ENCODE data around the gene CCDC88B. TPM values are rescaled to one million over a fixed set of nuclear protein-coding genes. Genes with fewer than 3 reads are reported as not detected.

CCDC88B gene
- total and polyA plus RNA-seq, 10 of the 15 experiments (the other 5 are each of a cell fraction or from before 2014, with no cell fraction given) = 0.24 to 66.0 (median 19.2) TPM

DNA sequence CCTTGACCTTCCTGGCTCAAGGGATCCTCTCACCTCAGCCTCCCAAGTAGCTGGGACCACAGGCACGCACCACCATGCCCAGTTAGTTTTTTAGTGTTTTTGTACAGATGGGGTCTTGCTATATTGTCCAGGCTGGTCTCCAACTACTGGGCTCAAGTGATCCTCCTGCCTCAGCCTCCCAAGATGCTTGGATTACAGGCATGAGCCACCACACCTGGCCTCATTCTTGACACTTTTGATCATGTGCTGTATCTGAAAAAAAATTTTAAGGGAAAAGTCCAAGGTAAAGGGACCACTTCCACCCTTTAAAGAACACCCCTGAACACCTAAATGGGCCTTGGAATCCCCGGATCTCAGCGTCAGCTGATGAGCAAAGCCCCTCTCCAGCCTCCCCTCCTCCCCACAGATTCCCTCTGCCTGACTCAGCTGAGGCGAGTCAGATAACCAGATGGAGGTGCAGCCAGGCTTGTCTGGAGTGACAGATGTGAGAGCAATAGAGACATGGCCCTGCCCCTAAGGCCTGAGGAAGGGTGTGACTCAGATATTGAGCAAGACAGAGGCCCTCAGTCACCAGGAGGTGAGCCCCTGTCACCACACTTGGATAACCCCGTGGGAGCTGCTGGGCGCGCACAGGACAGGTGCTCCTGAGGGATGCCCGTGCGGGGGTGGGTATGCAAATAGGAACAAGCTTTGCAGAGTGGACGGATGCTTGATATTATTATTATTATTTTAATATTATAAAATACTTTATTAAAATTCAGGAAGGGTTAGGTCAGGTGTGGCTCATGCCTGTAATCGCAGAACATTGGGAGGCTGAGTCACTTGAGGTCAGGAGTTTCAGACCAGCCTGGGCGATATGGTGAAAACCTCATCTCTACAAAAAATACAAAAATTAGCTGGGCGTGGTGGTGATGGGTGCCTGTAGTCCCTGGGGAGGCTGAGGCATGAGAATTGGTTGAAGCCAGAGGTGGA lies 5.0 kb upstream of the CCDC88B start (continued):
- TF ChIP-seq CBX3 (IDR thresholded peaks at IDR 0.05; ENCODE audit: borderline replicate concordance, low read depth) (no peak), ZNF217 (IDR thresholded peaks at IDR 0.05) (peak; percentile 54; the same call in 1 of the 2 replicates), SMC3 (IDR thresholded peaks at IDR 0.05; ENCODE audit: borderline replicate concordance, low read length) (no peak), NFYA (IDR thresholded peaks at IDR 0.05; ENCODE audit: borderline replicate concordance, low read depth, low read length) (no peak), NR2C2 (IDR thresholded peaks at IDR 0.05; ENCODE audit: borderline replicate concordance, control insufficient read depth, insufficient read length, low read depth) (no peak), ZNF622 (IDR thresholded peaks at IDR 0.05) (no peak), NR2C1 (IDR thresholded peaks at IDR 0.05) (no peak), KDM1A (IDR thresholded peaks at IDR 0.05; ENCODE audit: borderline replicate concordance) (no peak), TCF3 (IDR thresholded peaks at IDR 0.05; ENCODE audit: borderline replicate concordance, insufficient read depth, low read depth, low read length) (peak; percentile 47; the same call in 1 of the 2 replicates), TCF12 (IDR thresholded peaks at IDR 0.05; ENCODE audit: low read depth, low read length) (peak; percentile 77), KLF5 (IDR thresholded peaks at IDR 0.05; ENCODE audit: partially characterized antibody) (no peak), RBBP5 (conservative IDR thresholded peaks at IDR 0.05) (no peak), SREBF2 (IDR thresholded peaks at IDR 0.05; ENCODE audit: low read length) (no peak), SPI1 (IDR thresholded peaks at IDR 0.05; ENCODE audit: borderline replicate concordance, insufficient read depth, low read depth, low read length) (no peak), HDAC6 (IDR thresholded peaks at IDR 0.05; ENCODE audit: unreplicated experiment) (no peak)
- TF ChIP-seq, protein P1, sequence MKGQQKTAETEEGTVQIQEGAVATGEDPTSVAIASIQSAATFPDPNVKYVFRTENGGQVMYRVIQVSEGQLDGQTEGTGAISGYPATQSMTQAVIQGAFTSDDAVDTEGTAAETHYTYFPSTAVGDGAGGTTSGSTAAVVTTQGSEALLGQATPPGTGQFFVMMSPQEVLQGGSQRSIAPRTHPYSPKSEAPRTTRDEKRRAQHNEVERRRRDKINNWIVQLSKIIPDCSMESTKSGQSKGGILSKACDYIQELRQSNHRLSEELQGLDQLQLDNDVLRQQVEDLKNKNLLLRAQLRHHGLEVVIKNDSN (IDR thresholded peaks at IDR 0.05; ENCODE audit: borderline replicate concordance, extremely low read length, insufficient read depth, low read depth, low read length) = no peak
- TF ChIP-seq, protein P2, sequence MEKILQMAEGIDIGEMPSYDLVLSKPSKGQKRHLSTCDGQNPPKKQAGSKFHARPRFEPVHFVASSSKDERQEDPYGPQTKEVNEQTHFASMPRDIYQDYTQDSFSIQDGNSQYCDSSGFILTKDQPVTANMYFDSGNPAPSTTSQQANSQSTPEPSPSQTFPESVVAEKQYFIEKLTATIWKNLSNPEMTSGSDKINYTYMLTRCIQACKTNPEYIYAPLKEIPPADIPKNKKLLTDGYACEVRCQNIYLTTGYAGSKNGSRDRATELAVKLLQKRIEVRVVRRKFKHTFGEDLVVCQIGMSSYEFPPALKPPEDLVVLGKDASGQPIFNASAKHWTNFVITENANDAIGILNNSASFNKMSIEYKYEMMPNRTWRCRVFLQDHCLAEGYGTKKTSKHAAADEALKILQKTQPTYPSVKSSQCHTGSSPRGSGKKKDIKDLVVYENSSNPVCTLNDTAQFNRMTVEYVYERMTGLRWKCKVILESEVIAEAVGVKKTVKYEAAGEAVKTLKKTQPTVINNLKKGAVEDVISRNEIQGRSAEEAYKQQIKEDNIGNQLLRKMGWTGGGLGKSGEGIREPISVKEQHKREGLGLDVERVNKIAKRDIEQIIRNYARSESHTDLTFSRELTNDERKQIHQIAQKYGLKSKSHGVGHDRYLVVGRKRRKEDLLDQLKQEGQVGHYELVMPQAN (conservative IDR thresholded peaks at IDR 0.05) = no peak
- TF ChIP-seq, protein P3, sequence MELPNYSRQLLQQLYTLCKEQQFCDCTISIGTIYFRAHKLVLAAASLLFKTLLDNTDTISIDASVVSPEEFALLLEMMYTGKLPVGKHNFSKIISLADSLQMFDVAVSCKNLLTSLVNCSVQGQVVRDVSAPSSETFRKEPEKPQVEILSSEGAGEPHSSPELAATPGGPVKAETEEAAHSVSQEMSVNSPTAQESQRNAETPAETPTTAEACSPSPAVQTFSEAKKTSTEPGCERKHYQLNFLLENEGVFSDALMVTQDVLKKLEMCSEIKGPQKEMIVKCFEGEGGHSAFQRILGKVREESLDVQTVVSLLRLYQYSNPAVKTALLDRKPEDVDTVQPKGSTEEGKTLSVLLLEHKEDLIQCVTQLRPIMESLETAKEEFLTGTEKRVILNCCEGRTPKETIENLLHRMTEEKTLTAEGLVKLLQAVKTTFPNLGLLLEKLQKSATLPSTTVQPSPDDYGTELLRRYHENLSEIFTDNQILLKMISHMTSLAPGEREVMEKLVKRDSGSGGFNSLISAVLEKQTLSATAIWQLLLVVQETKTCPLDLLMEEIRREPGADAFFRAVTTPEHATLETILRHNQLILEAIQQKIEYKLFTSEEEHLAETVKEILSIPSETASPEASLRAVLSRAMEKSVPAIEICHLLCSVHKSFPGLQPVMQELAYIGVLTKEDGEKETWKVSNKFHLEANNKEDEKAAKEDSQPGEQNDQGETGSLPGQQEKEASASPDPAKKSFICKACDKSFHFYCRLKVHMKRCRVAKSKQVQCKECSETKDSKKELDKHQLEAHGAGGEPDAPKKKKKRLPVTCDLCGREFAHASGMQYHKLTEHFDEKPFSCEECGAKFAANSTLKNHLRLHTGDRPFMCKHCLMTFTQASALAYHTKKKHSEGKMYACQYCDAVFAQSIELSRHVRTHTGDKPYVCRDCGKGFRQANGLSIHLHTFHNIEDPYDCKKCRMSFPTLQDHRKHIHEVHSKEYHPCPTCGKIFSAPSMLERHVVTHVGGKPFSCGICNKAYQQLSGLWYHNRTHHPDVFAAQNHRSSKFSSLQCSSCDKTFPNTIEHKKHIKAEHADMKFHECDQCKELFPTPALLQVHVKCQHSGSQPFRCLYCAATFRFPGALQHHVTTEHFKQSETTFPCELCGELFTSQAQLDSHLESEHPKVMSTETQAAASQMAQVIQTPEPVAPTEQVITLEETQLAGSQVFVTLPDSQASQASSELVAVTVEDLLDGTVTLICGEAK (IDR thresholded peaks at IDR 0.05; ENCODE audit: borderline replicate concordance) = no peak
- TF ChIP-seq, protein P4, sequence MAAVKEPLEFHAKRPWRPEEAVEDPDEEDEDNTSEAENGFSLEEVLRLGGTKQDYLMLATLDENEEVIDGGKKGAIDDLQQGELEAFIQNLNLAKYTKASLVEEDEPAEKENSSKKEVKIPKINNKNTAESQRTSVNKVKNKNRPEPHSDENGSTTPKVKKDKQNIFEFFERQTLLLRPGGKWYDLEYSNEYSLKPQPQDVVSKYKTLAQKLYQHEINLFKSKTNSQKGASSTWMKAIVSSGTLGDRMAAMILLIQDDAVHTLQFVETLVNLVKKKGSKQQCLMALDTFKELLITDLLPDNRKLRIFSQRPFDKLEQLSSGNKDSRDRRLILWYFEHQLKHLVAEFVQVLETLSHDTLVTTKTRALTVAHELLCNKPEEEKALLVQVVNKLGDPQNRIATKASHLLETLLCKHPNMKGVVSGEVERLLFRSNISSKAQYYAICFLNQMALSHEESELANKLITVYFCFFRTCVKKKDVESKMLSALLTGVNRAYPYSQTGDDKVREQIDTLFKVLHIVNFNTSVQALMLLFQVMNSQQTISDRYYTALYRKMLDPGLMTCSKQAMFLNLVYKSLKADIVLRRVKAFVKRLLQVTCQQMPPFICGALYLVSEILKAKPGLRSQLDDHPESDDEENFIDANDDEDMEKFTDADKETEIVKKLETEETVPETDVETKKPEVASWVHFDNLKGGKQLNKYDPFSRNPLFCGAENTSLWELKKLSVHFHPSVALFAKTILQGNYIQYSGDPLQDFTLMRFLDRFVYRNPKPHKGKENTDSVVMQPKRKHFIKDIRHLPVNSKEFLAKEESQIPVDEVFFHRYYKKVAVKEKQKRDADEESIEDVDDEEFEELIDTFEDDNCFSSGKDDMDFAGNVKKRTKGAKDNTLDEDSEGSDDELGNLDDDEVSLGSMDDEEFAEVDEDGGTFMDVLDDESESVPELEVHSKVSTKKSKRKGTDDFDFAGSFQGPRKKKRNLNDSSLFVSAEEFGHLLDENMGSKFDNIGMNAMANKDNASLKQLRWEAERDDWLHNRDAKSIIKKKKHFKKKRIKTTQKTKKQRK (IDR thresholded peaks at IDR 0.05; ENCODE audit: low read depth, low read length) = no peak
